ENCODE data around the gene NMUR2. TPM values are rescaled to one million over a fixed set of nuclear protein-coding genes. Genes with fewer than 3 reads are reported as not detected.

The NMUR2 gene
- total and polyA plus RNA-seq, 2 experiments from 2014 or later: not detected

DNA sequence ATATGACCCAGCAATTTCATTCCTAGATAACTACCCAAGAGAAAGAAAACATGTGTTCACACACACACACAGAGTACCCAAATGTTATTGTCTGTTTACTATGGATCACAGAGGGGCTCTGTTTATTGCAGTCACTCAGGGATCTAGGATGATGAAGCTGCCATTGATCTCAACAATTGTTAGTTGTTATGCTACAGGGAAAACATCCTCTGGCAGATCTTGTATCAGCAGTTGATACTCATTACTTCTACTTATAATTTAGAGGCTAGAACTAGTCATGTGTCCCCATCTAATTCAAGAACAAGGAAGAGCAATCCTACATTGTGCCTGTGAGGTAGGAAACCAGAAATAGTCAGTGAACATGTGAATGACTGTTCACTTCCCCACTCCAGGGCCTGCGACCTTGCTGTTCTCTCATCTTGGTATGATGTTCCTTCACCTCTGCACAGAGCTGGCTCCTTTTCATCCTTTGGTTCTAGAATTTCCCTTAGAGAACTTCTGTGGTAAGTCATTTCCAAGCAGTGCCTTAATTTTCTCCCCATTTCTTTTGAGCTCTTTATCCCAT, 30.3 kb downstream of the NMUR2 start:
- no peak for ATAC-seq

GRCh38 chr5:152372875-152373274, 32.2 kb downstream of the NMUR2 start:
- H3K27me3 ChIP-seq (ENCODE audit: insufficient read depth): no peaks in the 10 kb centered on the region
- TF ChIP-seq STAT1 (IDR thresholded peaks at IDR 0.05; ENCODE audit: unreplicated experiment) (no peak), POLR2AphosphoS5 (IDR thresholded peaks at IDR 0.05; ENCODE audit: low read depth) (no peak), ZNF114 (CRISPR knock-in tag; IDR thresholded peaks at IDR 0.05) (no peak), ZNF331 (CRISPR knock-in tag; IDR thresholded peaks at IDR 0.05; ENCODE audit: low read depth) (no peak), CTCF (conservative IDR thresholded peaks at IDR 0.05; ENCODE audit: low read depth in 2 of 2) (no peak), CREB1 (CRISPR knock-in tag; IDR thresholded peaks at IDR 0.05; ENCODE audit: low read depth) (no peak), NANOG (IDR thresholded peaks at IDR 0.05; ENCODE audit: borderline replicate concordance) (no peak)
- TF ChIP-seq, protein P1, sequence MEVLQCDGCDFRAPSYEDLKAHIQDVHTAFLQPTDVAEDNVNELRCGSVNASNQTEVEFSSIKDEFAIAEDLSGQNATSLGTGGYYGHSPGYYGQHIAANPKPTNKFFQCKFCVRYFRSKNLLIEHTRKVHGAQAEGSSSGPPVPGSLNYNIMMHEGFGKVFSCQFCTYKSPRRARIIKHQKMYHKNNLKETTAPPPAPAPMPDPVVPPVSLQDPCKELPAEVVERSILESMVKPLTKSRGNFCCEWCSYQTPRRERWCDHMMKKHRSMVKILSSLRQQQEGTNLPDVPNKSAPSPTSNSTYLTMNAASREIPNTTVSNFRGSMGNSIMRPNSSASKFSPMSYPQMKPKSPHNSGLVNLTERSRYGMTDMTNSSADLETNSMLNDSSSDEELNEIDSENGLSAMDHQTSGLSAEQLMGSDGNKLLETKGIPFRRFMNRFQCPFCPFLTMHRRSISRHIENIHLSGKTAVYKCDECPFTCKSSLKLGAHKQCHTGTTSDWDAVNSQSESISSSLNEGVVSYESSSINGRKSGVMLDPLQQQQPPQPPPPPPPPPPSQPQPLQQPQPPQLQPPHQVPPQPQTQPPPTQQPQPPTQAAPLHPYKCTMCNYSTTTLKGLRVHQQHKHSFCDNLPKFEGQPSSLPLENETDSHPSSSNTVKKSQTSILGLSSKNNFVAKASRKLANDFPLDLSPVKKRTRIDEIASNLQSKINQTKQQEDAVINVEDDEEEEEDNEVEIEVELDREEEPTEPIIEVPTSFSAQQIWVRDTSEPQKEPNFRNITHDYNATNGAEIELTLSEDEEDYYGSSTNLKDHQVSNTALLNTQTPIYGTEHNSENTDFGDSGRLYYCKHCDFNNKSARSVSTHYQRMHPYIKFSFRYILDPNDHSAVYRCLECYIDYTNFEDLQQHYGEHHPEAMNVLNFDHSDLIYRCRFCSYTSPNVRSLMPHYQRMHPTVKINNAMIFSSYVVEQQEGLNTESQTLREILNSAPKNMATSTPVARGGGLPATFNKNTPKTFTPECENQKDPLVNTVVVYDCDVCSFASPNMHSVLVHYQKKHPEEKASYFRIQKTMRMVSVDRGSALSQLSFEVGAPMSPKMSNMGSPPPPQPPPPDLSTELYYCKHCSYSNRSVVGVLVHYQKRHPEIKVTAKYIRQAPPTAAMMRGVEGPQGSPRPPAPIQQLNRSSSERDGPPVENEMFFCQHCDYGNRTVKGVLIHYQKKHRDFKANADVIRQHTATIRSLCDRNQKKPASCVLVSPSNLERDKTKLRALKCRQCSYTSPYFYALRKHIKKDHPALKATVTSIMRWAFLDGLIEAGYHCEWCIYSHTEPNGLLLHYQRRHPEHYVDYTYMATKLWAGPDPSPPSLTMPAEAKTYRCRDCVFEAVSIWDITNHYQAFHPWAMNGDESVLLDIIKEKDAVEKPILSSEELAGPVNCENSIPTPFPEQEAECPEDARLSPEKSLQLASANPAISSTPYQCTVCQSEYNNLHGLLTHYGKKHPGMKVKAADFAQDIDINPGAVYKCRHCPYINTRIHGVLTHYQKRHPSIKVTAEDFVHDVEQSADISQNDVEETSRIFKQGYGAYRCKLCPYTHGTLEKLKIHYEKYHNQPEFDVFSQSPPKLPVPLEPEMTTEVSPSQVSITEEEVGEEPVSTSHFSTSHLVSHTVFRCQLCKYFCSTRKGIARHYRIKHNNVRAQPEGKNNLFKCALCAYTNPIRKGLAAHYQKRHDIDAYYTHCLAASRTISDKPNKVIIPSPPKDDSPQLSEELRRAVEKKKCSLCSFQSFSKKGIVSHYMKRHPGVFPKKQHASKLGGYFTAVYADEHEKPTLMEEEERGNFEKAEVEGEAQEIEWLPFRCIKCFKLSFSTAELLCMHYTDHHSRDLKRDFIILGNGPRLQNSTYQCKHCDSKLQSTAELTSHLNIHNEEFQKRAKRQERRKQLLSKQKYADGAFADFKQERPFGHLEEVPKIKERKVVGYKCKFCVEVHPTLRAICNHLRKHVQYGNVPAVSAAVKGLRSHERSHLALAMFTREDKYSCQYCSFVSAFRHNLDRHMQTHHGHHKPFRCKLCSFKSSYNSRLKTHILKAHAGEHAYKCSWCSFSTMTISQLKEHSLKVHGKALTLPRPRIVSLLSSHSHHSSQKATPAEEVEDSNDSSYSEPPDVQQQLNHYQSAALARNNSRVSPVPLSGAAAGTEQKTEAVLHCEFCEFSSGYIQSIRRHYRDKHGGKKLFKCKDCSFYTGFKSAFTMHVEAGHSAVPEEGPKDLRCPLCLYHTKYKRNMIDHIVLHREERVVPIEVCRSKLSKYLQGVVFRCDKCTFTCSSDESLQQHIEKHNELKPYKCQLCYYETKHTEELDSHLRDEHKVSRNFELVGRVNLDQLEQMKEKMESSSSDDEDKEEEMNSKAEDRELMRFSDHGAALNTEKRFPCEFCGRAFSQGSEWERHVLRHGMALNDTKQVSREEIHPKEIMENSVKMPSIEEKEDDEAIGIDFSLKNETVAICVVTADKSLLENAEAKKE (CRISPR knock-in tag; IDR thresholded peaks at IDR 0.05): no peak
- TF ChIP-seq, protein P2, sequence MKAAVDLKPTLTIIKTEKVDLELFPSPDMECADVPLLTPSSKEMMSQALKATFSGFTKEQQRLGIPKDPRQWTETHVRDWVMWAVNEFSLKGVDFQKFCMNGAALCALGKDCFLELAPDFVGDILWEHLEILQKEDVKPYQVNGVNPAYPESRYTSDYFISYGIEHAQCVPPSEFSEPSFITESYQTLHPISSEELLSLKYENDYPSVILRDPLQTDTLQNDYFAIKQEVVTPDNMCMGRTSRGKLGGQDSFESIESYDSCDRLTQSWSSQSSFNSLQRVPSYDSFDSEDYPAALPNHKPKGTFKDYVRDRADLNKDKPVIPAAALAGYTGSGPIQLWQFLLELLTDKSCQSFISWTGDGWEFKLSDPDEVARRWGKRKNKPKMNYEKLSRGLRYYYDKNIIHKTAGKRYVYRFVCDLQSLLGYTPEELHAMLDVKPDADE (IDR thresholded peaks at IDR 0.05): no peak
- Mint-ChIP-seq H3K36me3 (ENCODE audit: low read depth) (no peaks in the 10 kb centered on the region), H3K4me1 (no peaks in the 10 kb centered on the region), H3K27me3 (ENCODE audit: insufficient read depth, low read depth, poor library complexity) (no peaks in the 10 kb centered on the region), H3K27ac (no peak overlapping the region), H3K4me3 (no peak overlapping the region), H3K9me3 (no peaks in the 10 kb centered on the region)
- H3K27ac ChIP-seq (ENCODE audit: low read depth): no peak overlapping the region
- H2AFZ ChIP-seq: no peak overlapping the region
- no peaks in the 10 kb centered on the region for H3F3A ChIP-seq (replicated peaks; ENCODE audit: low read depth)
- DNase-seq (ENCODE audit: low spot score): no peak
- H3K4me3 ChIP-seq: no peak overlapping the region
- no peaks in the 10 kb centered on the region for H3K9me2 ChIP-seq (ENCODE audit: insufficient read depth)
- no peaks in the 10 kb centered on the region for H3K4me1 ChIP-seq (ENCODE audit: insufficient read depth)
- no peak overlapping the region for H3K4me2 ChIP-seq
- H4K20me1 ChIP-seq (replicated peaks; ENCODE audit: insufficient read depth): no peaks in the 10 kb centered on the region
- ATAC-seq: no peak
- H3K79me2 ChIP-seq (replicated peaks; ENCODE audit: insufficient read depth): no peaks in the 10 kb centered on the region
- H3K36me3 ChIP-seq (ENCODE audit: insufficient read depth): no peaks in the 10 kb centered on the region

More for the DNA sequence above, 30.3 kb downstream of the NMUR2 start:
- Histone ChIP-seq H3F3A (replicated peaks; ENCODE audit: low read depth) (no peaks in the 10 kb centered on the region), H2AFZ (no peak overlapping the region), H3K4me2 (no peak overlapping the region), H3K9me2 (ENCODE audit: insufficient read depth) (no peaks in the 10 kb centered on the region), H3K36me3 (ENCODE audit: insufficient read depth) (no peaks in the 10 kb centered on the region), H3K4me1 (ENCODE audit: insufficient read depth) (no peaks in the 10 kb centered on the region), H3K4me3 (no peak overlapping the region), H4K20me1 (replicated peaks; ENCODE audit: insufficient read depth) (no peaks in the 10 kb centered on the region), H3K79me2 (replicated peaks; ENCODE audit: insufficient read depth) (no peaks in the 10 kb centered on the region), H3K27ac (ENCODE audit: low read depth) (no peak overlapping the region), H3K27me3 (ENCODE audit: insufficient read depth) (no peaks in the 10 kb centered on the region)
- no peak for DNase-seq (ENCODE audit: low spot score)
- Mint-ChIP-seq H3K4me3 (no peak overlapping the region), H3K27ac (no peak overlapping the region), H3K36me3 (ENCODE audit: low read depth) (no peaks in the 10 kb centered on the region), H3K4me1 (no peaks in the 10 kb centered on the region; the same call in 2 of the 3 replicates), H3K27me3 (ENCODE audit: insufficient read depth, low read depth, poor library complexity) (no peaks in the 10 kb centered on the region), H3K9me3 (no peaks in the 10 kb centered on the region)
- TF ChIP-seq JUNB (IDR thresholded peaks at IDR 0.05; ENCODE audit: unreplicated experiment): no peak

Measured in GM23338 (cell line).